K562 (cell line): ENCODE results near the gene DYNC1I1. TPM values are rescaled to one million over a fixed set of nuclear protein-coding genes. Genes with fewer than 3 reads are reported as not detected.

Source experiments
- ATAC-seq: fragments of 200-7000 bp; cut with Tn5 transposase; 3 replicates; pipeline ENCODE4 v1.9.1; 2020; ENCODE audit warnings: moderate library complexity
- BruUV-seq: library from RNA; stranded (reverse); fragments of 400-500 nt; replicated peaks from 2 replicates; lab custom pipeline; 2021; lab: Mats Ljungman, UMichigan
- CTCF ChIA-PET: fragments of 300-600 bp; formaldehyde crosslinking; extraction: SDS; loops from one replicate; lab custom pipeline; 2021; ENCODE audit warnings: low intra/inter-chr PET ratio; lab: Yijun Ruan, JAX
- POLR2A ChIA-PET: fragments of 300-600, 350-650 bp; sonication (Branson Sonifier 250); formaldehyde crosslinking; extraction: SDS; loops from one replicate; lab custom pipeline; 2021; ENCODE audit warnings: antibody characterized with exemption, inconsistent platforms; lab: Yijun Ruan, JAX
- DNase-seq, 4 experiments: peaks; one replicate each; pipeline versions ENCODE4 v3.0.0 to v3.0.0-alpha.2; 2011 to 2018; ENCODE audit warnings: low spot score in 3 of 4, mixed read lengths in 3 of 4; ENCODE audit errors: extremely low read depth in 1 of 4
- FAIRE-seq: peaks from 2 replicates; lab custom pipeline; 2011; peaks lifted over from hg19 to GRCh38; lab: Jason Lieb, UNC
- H2AFZ ChIP-seq: 2 replicates; pipeline ENCODE4 v1.6.0; 2011; ENCODE audit warnings: low read depth, low read length, control low read depth, inconsistent platforms
- H3K27ac ChIP-seq: fragments of 200-600 bp; 3 replicates; pipeline ENCODE4 v1.8.0; 2011; ENCODE audit warnings: low read depth, mild to moderate bottlenecking, control low read depth, inconsistent platforms, low read length, moderate library complexity, mixed read lengths; ENCODE audit errors: extremely low read depth
- H3K27me3 ChIP-seq, 2 experiments: fragments of 300-600 bp in 1 of 2; 2 replicates in 1 of 2; 3 replicates in 1 of 2; pipeline versions ENCODE4 v1.6.0 to v1.8.0; 2011; ENCODE audit warnings: inconsistent platforms in 2 of 2, low read length in 2 of 2, mild to moderate bottlenecking in 1 of 2, mixed read lengths in 1 of 2, moderate library complexity in 1 of 2; ENCODE audit not compliant: control insufficient read depth in 2 of 2, insufficient read depth in 2 of 2
- H3K36me3 ChIP-seq: fragments of 300-600 bp; 3 replicates; pipeline ENCODE4 v1.8.0; 2011; ENCODE audit warnings: mild to moderate bottlenecking, low read length, inconsistent platforms; ENCODE audit not compliant: control insufficient read depth, insufficient read depth
- H3K4me1 ChIP-seq, 2 experiments: fragments of 200-600 bp in 1 of 2; replicated peaks in 1 of 2; 2 replicates in 1 of 2; 3 replicates in 1 of 2; pipeline versions ENCODE4 v1.5.1 to v1.8.0; 2011; ENCODE audit warnings: inconsistent platforms in 2 of 2, low read length in 2 of 2, mild to moderate bottlenecking in 1 of 2, mixed read lengths in 1 of 2, moderate library complexity in 1 of 2; ENCODE audit not compliant: control insufficient read depth in 2 of 2, insufficient read depth in 2 of 2
- H3K4me2 ChIP-seq: 2 replicates; pipeline ENCODE4 v1.6.1; 2011; ENCODE audit warnings: low read length, control low read depth, inconsistent platforms, mixed read lengths; ENCODE audit not compliant: insufficient read depth
- H3K4me3 ChIP-seq: fragments of 200-600 bp; sonication (generic), shearing (Covaris generic); 2 replicates; pipeline ENCODE4 v1.5.1; 2016; ENCODE audit warnings: control low read depth, inconsistent platforms
- H3K79me2 ChIP-seq: fragments of 200-600 bp; 3 replicates; pipeline ENCODE4 v1.8.0; 2011; ENCODE audit warnings: low read length, inconsistent platforms; ENCODE audit not compliant: control insufficient read depth, insufficient read depth
- H3K9ac ChIP-seq, 2 experiments: 2 replicates each; pipeline versions ENCODE4 v1.6.0 to v1.6.1; 2011; ENCODE audit warnings: low read depth in 2 of 2, low read length in 2 of 2, control low read depth in 1 of 2, inconsistent platforms in 1 of 2, mild to moderate bottlenecking in 1 of 2, mixed read lengths in 1 of 2; ENCODE audit not compliant: insufficient read depth in 1 of 2
- H3K9me1 ChIP-seq: one replicate; pipeline ENCODE4 v1.6.0; 2011; ENCODE audit warnings: inconsistent platforms, mild to moderate bottlenecking, low read length, moderate library complexity; ENCODE audit not compliant: control insufficient read depth, insufficient read depth
- H3K9me3 ChIP-seq: replicated peaks from 2 replicates; pipeline ENCODE4 v1.5.1; 2011; ENCODE audit warnings: low read depth, low read length, inconsistent platforms; ENCODE audit not compliant: control insufficient read depth, insufficient read depth
- H4K20me1 ChIP-seq: replicated peaks from 2 replicates; pipeline ENCODE4 v1.6.1; 2011; ENCODE audit warnings: low read length, inconsistent platforms, mixed read lengths; ENCODE audit not compliant: control insufficient read depth, insufficient read depth
- ERF ChIP-seq: fragments of 450-650 bp; formaldehyde crosslinking; IDR thresholded peaks from 2 replicates; pipeline ENCODE4 v1.4.0; 2020; ENCODE audit warnings: mild to moderate bottlenecking, mixed read lengths
- FOXK2 ChIP-seq, 2 experiments: fragments of 450-650 bp; IDR thresholded peaks in 1 of 2; conservative IDR thresholded peaks in 1 of 2; 2 replicates each; pipeline ENCODE4 v1.6.1; 2016; ENCODE audit warnings: low read depth in 2 of 2, mild to moderate bottlenecking in 1 of 2
- IRF2 ChIP-seq: sonication (generic); formaldehyde crosslinking; IDR thresholded peaks from 2 replicates; pipeline ENCODE4 v1.8.1; 2022; ENCODE audit warnings: mild to moderate bottlenecking, missing genetic modification reagents
- MYC ChIP-seq, 2 experiments: fragments of 250-450 bp in 1 of 2; sonication (Bioruptor Pico) in 1 of 2; IDR thresholded peaks; 2 replicates each; pipeline versions ENCODE4 v1.5.1 to v1.6.1; 2012 to 2021; ENCODE audit warnings: low read depth in 2 of 2, borderline replicate concordance in 1 of 2, improper control_type of control experiment in 1 of 2, low read length in 1 of 2, mild to moderate bottlenecking in 1 of 2, moderate library complexity in 1 of 2
- NRF1 ChIP-seq, 2 experiments: fragments of 450-650 bp; IDR thresholded peaks in 1 of 2; conservative IDR thresholded peaks in 1 of 2; 2 replicates each; pipeline ENCODE4 v1.6.1; 2014; ENCODE audit warnings: mild to moderate bottlenecking in 2 of 2
- SMAD3 ChIP-seq: fragments of 450-650 bp; formaldehyde crosslinking; conservative IDR thresholded peaks from 2 replicates; pipeline ENCODE4 v1.4.0; 2020; ENCODE audit warnings: mild to moderate bottlenecking
- SRSF1 ChIP-seq: fragments of 200-400 bp; formaldehyde crosslinking; IDR thresholded peaks from 2 replicates; pipeline ENCODE4 v1.6.1; 2017; ENCODE audit warnings: mild to moderate bottlenecking, low read depth, low read length, moderate library complexity
- STAT5A ChIP-seq: IDR thresholded peaks from 2 replicates; pipeline ENCODE4 v1.6.1; 2012; ENCODE audit warnings: low read length, inconsistent platforms, borderline replicate concordance
- TEAD1 ChIP-seq, 2 experiments: fragments of 450-650 bp in 1 of 2; sonication (generic) in 1 of 2; formaldehyde crosslinking; IDR thresholded peaks; 2 replicates each; pipeline versions ENCODE4 v1.4.0 to v1.8.0; 2020 to 2022; ENCODE audit warnings: mild to moderate bottlenecking in 2 of 2, missing genetic modification reagents in 1 of 2
- TRIM28 ChIP-seq: fragments of 450-650 bp; IDR thresholded peaks from 2 replicates; pipeline ENCODE4 v1.6.1; 2017
- ZNF655 ChIP-seq: fragments of 250-450 bp; sonication (Bioruptor Pico); IDR thresholded peaks from 2 replicates; pipeline ENCODE4 v1.5.0; 2021
- WGBS: fragments of 100-300 bp; shearing (Covaris generic); methylation state at CpG from one replicate; pipeline ENCODE4 v1.1.6; 2016; ENCODE audit warnings: low coverage, mixed read lengths; ENCODE audit not compliant: insufficient coverage; ENCODE audit errors: missing lambda C conversion rate; 5-methylcytosine and 5-hydroxymethylcytosine counted together
- in situ Hi-C: fragments of 300-500 bp; cut with MboI; formaldehyde crosslinking; loops from 4 replicates; pipeline ENCODE4 v1.15.0; 2018; ENCODE audit warnings: inconsistent platforms, mixed read lengths
- intact Hi-C: fragments of 100-400 bp; cut with micrococcal nuclease; formaldehyde crosslinking; loops from 2 replicates; pipeline ENCODE4 v1.14.2; 2022
- polyA plus RNA-seq, 8 experiments: library from polyadenylated mRNA; depleted of rRNA in 4 of 8; stranded (reverse) in 5 of 8; unstranded in 3 of 8; fragments of >200 nt; fragmentation: Nextera tagmentation in 2 of 8; fragmentation: Illumina TruSeq in 1 of 8; extraction: Ambion mirVana in 2 of 8; extraction: Trizol in 1 of 8; gene quantifications; 2 replicates each; pipeline versions ENCODE4 v1.2.1 to v1.2.3, GENCODE V29; 2011 to 2014; ENCODE audit warnings: inconsistent platforms in 1 of 8, missing spikeins in 1 of 8
- total RNA-seq, 7 experiments: library from RNA; depleted of rRNA in 6 of 7; stranded (reverse); fragments of >200 nt in 6 of 7; fragmentation: Illumina TruSeq in 2 of 7; extraction: Trizol in 2 of 7; gene quantifications; 2 replicates each; pipeline versions ENCODE4 v1.2.1 to v1.2.3, GENCODE V29; 2011 to 2021; ENCODE audit warnings: low replicate concordance in 1 of 7
- TF ChIP-seq, protein P1 (sequence below): sonication (generic); formaldehyde crosslinking; IDR thresholded peaks from 2 replicates; pipeline ENCODE4 v1.8.0; 2023; ENCODE audit warnings: missing genetic modification reagents, mild to moderate bottlenecking, borderline replicate concordance

DYNC1I1 gene
- total and polyA plus RNA-seq, 9 of the 15 experiments (the other 6 are each of a cell fraction or from before 2014, with no cell fraction given) = 0.22 to 1.5 (median 0.44) TPM

DNA sequence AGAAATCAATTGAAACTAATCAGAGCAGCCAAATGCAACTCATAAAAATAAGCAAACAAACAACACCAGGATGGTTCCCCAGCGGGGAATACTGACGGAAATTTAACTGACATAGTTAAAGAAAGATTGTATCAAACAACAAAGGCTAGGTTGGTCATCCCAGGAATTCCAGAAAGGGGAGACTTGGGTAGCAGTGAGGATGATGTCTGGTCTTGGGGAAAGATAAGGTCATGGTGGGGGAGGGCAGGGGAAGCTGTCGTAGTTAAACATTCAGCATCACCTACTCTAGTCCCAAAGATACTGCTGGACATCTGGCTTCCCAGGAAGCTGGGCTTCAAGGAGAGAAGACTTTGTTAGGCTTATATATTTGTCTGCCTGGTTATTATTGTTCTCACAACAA, 50.4 kb downstream of the DYNC1I1 start:
- Histone ChIP-seq H2AFZ (no peak overlapping the region), H3K4me3 (no peak overlapping the region), H3K36me3 (no peaks in the 10 kb centered on the region), H3K79me2 (no peaks in the 10 kb centered on the region), H3K9ac (no peak overlapping the region), H3K4me2 (no peak overlapping the region), H3K4me1 (no peaks in the 10 kb centered on the region), H3K27ac (no peak overlapping the region), H4K20me1 (no peaks in the 10 kb centered on the region), H3K9me1 (no peaks in the 10 kb centered on the region), H3K27me3 (no peaks in the 10 kb centered on the region), H3K9me3 (no peaks in the 10 kb centered on the region)
- POLR2A ChIA-PET = interaction anchor here (0.7 kb wide), 1 partner anchor 54 kb away, joined by 5 read pairs; no protein-coding TSS in a partner anchor
- intact Hi-C loops = no loop called here
- in situ Hi-C loops = no loop called here
- 0% methylated on average over 3 of the region's 3 CpGs for WGBS
- BruUV-seq = no TSS peak
- TF ChIP-seq SRSF1 (no peak), SMAD3 (CRISPR knock-in tag) (no peak), FOXK2 (conservative IDR thresholded peaks at IDR 0.05 in 1 of 2, IDR thresholded peaks at IDR 0.05 in 1 of 2; ENCODE audit: low read depth in 2 of 2) (no peak), MYC (IDR thresholded peaks at IDR 0.05; ENCODE audit: low read depth, low read length) (no peak), MYC (CRISPR knock-in tag; IDR thresholded peaks at IDR 0.05; ENCODE audit: borderline replicate concordance, low read depth) (no peak), ZNF655 (no peak), TEAD1 (CRISPR knock-in tag; IDR thresholded peaks at IDR 0.05) (no peak), TRIM28 (no peak), NRF1 (conservative IDR thresholded peaks at IDR 0.05 in 1 of 2, IDR thresholded peaks at IDR 0.05 in 1 of 2) (no peak), ERF (no peak), IRF2 (no peak), STAT5A (no peak)
- TF ChIP-seq, protein P1, sequence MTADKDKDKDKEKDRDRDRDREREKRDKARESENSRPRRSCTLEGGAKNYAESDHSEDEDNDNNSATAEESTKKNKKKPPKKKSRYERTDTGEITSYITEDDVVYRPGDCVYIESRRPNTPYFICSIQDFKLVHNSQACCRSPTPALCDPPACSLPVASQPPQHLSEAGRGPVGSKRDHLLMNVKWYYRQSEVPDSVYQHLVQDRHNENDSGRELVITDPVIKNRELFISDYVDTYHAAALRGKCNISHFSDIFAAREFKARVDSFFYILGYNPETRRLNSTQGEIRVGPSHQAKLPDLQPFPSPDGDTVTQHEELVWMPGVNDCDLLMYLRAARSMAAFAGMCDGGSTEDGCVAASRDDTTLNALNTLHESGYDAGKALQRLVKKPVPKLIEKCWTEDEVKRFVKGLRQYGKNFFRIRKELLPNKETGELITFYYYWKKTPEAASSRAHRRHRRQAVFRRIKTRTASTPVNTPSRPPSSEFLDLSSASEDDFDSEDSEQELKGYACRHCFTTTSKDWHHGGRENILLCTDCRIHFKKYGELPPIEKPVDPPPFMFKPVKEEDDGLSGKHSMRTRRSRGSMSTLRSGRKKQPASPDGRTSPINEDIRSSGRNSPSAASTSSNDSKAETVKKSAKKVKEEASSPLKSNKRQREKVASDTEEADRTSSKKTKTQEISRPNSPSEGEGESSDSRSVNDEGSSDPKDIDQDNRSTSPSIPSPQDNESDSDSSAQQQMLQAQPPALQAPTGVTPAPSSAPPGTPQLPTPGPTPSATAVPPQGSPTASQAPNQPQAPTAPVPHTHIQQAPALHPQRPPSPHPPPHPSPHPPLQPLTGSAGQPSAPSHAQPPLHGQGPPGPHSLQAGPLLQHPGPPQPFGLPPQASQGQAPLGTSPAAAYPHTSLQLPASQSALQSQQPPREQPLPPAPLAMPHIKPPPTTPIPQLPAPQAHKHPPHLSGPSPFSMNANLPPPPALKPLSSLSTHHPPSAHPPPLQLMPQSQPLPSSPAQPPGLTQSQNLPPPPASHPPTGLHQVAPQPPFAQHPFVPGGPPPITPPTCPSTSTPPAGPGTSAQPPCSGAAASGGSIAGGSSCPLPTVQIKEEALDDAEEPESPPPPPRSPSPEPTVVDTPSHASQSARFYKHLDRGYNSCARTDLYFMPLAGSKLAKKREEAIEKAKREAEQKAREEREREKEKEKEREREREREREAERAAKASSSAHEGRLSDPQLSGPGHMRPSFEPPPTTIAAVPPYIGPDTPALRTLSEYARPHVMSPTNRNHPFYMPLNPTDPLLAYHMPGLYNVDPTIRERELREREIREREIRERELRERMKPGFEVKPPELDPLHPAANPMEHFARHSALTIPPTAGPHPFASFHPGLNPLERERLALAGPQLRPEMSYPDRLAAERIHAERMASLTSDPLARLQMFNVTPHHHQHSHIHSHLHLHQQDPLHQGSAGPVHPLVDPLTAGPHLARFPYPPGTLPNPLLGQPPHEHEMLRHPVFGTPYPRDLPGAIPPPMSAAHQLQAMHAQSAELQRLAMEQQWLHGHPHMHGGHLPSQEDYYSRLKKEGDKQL (CRISPR knock-in tag) = no peak
- no peak for ATAC-seq
- CTCF ChIA-PET = no interaction called here
- no peak for DNase-seq
- FAIRE-seq = peak; percentile 35
